SU-DHL-6 (cell line): ENCODE data around the gene HAPSTR1.
"Not testable (repeated sequence)": the region's sequence is repeated elsewhere in the genome, so short reads cannot be mapped to it uniquely, and the experiment has no call there.

ENCODE experiments used
- H2AFZ ChIP-seq: fragments of 200-600 bp; sonication (generic); 2 replicates; pipeline ENCODE4 v1.6.1; 2014; ENCODE audit warnings: low read depth, mild to moderate bottlenecking, moderate library complexity, mixed read lengths, antibody characterized with exemption, low read length; ENCODE audit not compliant: severe bottlenecking
- H3F3A ChIP-seq: fragments of 200-600 bp; shearing (Covaris generic); 2 replicates; pipeline ENCODE4 v1.6.0; 2016; ENCODE audit warnings: antibody characterized with exemption, mild to moderate bottlenecking; ENCODE audit not compliant: insufficient read depth
- H3K27ac ChIP-seq: fragments of 200-600 bp; sonication (generic); 2 replicates; pipeline ENCODE4 v1.5.1; 2016; ENCODE audit warnings: low read depth, mild to moderate bottlenecking, low read length, moderate library complexity, mixed read lengths
- H3K27me3 ChIP-seq: fragments of 200-600 bp; sonication (generic), shearing (Covaris generic); 2 replicates; pipeline ENCODE4 v1.6.0; 2014; ENCODE audit warnings: mild to moderate bottlenecking, low read length
- H3K36me3 ChIP-seq: fragments of 200-600 bp; sonication (generic); 2 replicates; pipeline ENCODE4 v1.6.1; 2014; ENCODE audit warnings: mild to moderate bottlenecking, low read length, mixed read lengths
- H3K4me2 ChIP-seq: fragments of 300-600, 200-600 bp; shearing (Covaris generic), sonication (generic); 2 replicates; pipeline ENCODE4 v1.6.0; 2014; ENCODE audit warnings: low read length, low read depth, mild to moderate bottlenecking; ENCODE audit not compliant: poor library complexity, severe bottlenecking
- H3K4me3 ChIP-seq: fragments of 200-600 bp; sonication (generic); 2 replicates; pipeline ENCODE4 v1.5.1; 2014; ENCODE audit warnings: antibody characterized with exemption, low read length, mild to moderate bottlenecking, mixed read lengths; ENCODE audit not compliant: insufficient read depth, poor library complexity, severe bottlenecking
- H3K79me2 ChIP-seq: fragments of 200-600 bp; sonication (generic); 2 replicates; pipeline ENCODE4 v1.6.1; 2014; ENCODE audit warnings: mild to moderate bottlenecking, low read length, moderate library complexity; ENCODE audit not compliant: insufficient read depth
- H3K9ac ChIP-seq: fragments of 200-600 bp; sonication (generic); 2 replicates; pipeline ENCODE4 v1.7.0; 2014; ENCODE audit warnings: mild to moderate bottlenecking, low read length
- H3K9me2 ChIP-seq: fragments of 200-600 bp; sonication (generic); replicated peaks from 2 replicates; pipeline ENCODE4 v1.6.1; 2014; ENCODE audit warnings: low read length; ENCODE audit not compliant: insufficient read depth
- H3K9me3 ChIP-seq: fragments of 200-600 bp; sonication (generic); 2 replicates; pipeline ENCODE4 v1.6.1; 2014; ENCODE audit warnings: low read length, mixed read lengths; ENCODE audit not compliant: insufficient read depth
- H4K20me1 ChIP-seq: fragments of 200-600 bp; sonication (generic); 2 replicates; pipeline ENCODE4 v1.6.1; 2014; ENCODE audit warnings: low read depth, mild to moderate bottlenecking, antibody characterized with exemption, low read length, moderate library complexity, mixed read lengths
- EZH2phosphoT487 ChIP-seq: fragments of 200-600 bp; sonication (generic), shearing (Covaris generic); conservative IDR thresholded peaks from 2 replicates; pipeline ENCODE4 v1.6.1; 2018; ENCODE audit warnings: mild to moderate bottlenecking, antibody characterized with exemption, low read length, moderate library complexity, mixed read lengths
- TF ChIP-seq, protein P1 (sequence below): fragments of 200-600 bp; sonication (generic); IDR thresholded peaks from one replicate; pipeline ENCODE4 v1.5.1; 2017; ENCODE audit warnings: antibody characterized with exemption, mild to moderate bottlenecking, low read length, moderate library complexity; ENCODE audit not compliant: insufficient read depth, poor library complexity, severe bottlenecking

Gene HAPSTR1

GRCh38 chr16:9081843-9082242 is 9.6 kb upstream of the HAPSTR1 start:
- TF ChIP-seq, protein P1, sequence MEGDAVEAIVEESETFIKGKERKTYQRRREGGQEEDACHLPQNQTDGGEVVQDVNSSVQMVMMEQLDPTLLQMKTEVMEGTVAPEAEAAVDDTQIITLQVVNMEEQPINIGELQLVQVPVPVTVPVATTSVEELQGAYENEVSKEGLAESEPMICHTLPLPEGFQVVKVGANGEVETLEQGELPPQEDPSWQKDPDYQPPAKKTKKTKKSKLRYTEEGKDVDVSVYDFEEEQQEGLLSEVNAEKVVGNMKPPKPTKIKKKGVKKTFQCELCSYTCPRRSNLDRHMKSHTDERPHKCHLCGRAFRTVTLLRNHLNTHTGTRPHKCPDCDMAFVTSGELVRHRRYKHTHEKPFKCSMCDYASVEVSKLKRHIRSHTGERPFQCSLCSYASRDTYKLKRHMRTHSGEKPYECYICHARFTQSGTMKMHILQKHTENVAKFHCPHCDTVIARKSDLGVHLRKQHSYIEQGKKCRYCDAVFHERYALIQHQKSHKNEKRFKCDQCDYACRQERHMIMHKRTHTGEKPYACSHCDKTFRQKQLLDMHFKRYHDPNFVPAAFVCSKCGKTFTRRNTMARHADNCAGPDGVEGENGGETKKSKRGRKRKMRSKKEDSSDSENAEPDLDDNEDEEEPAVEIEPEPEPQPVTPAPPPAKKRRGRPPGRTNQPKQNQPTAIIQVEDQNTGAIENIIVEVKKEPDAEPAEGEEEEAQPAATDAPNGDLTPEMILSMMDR, result no peak
- TF ChIP-seq EZH2phosphoT487, result no peak
- Histone ChIP-seq H3K27ac (no peak overlapping the region), H4K20me1 (no peaks in the 10 kb centered on the region), H3K79me2 (no peaks in the 10 kb centered on the region), H3F3A (peaks cover 6% of the 10 kb centered on the region), H2AFZ (no peak overlapping the region), H3K27me3 (no peaks in the 10 kb centered on the region), H3K4me2 (no peak overlapping the region), H3K36me3 (no peaks in the 10 kb centered on the region), H3K9ac (no peak overlapping the region), H3K4me3 (no peak overlapping the region), H3K9me3 (no peaks in the 10 kb centered on the region), H3K9me2 (no peaks in the 10 kb centered on the region)

DNA sequence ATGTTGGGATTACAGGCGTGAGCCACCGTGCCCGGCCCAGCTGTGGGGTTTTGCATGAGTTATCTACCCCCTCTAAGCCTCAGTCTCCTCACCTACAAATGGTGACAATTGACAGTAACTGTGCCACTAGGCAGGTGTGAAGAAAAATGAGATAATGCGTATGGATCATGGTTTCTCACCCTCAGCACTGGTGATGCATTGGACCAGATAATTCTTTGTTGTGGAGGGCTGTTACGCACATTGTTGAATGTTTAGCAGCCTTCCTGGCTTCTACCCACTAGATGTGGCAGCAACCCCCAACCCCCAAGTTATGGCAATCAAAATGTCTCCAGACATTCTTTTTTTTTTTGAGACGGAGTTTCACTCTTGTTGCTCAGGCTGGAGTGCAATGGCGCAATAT is 9.0 kb upstream of the HAPSTR1 start:
- Histone ChIP-seq H2AFZ (no peak overlapping the region), H3F3A (peaks cover 4% of the 10 kb centered on the region), H3K27me3 (no peaks in the 10 kb centered on the region), H3K4me2 (no peak overlapping the region), H4K20me1 (no peaks in the 10 kb centered on the region), H3K4me3 (no peak overlapping the region), H3K9me2 (no peaks in the 10 kb centered on the region), H3K27ac (no peak overlapping the region), H3K79me2 (no peaks in the 10 kb centered on the region), H3K9ac (no peak overlapping the region), H3K9me3 (no peaks in the 10 kb centered on the region), H3K36me3 (no peaks in the 10 kb centered on the region)
- TF ChIP-seq EZH2phosphoT487, result no peak
- TF ChIP-seq, protein P1, result no peak

GRCh38 chr16:9087733-9088132 is 3.7 kb upstream of the HAPSTR1 start:
- not testable (repeated sequence) for H3K9ac ChIP-seq, H3K27me3 ChIP-seq, H3K4me2 ChIP-seq, H3K27ac ChIP-seq, H3K36me3 ChIP-seq, H2AFZ ChIP-seq, H4K20me1 ChIP-seq, H3K9me2 ChIP-seq, H3K4me3 ChIP-seq, H3F3A ChIP-seq, H3K9me3 ChIP-seq
- H3K79me2 ChIP-seq, result peaks cover 10% of the 10 kb centered on the region

DNA sequence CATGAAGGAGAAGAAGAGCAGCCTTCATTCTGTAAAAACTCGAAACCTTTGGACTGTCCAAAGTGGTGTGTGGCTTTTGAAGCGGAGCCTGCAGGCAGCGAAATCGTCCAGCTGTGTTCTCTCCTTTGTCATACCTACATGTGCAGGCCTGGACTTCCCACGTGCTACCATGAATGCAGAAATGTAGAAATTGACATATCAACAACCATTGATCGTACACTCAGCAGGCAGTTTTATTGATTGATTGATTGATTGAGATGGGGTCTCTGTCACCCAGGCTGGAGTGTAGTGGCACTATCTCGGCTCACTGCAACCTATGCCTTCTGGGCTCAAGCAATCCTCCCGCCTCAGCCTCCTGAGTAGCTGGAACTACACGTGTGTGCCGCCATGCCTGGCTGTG is 2.6 kb upstream of the HAPSTR1 start:
- TF ChIP-seq EZH2phosphoT487, result no peak
- TF ChIP-seq, protein P1, result no peak
- Histone ChIP-seq H3K36me3 (peaks cover 2% of the 10 kb centered on the region; the same call in 1 of the 2 replicates), H3F3A (no peaks in the 10 kb centered on the region; the same call in none of the 2 replicates), H3K79me2 (peaks cover 21% of the 10 kb centered on the region), H4K20me1 (peaks cover 5% of the 10 kb centered on the region; the same call in 1 of the 2 replicates), H2AFZ (no peak overlapping the region), H3K27ac (no peak overlapping the region), H3K9me3 (no peaks in the 10 kb centered on the region), H3K9me2 (no peaks in the 10 kb centered on the region), H3K4me3 (no peak overlapping the region), H3K27me3 (no peaks in the 10 kb centered on the region), H3K4me2 (no peak overlapping the region), H3K9ac (no peak overlapping the region)
